GM12878 (cell line): ENCODE results near the gene PRSS36. TPM values are rescaled to one million over a fixed set of nuclear protein-coding genes. Genes with fewer than 3 reads are reported as not detected.
A peak's percentile ranks its signal among the peaks of the same experiment; 100 is the strongest.

ENCODE experiments used
- ATAC-seq: fragments of 200-7000 bp; cut with Tn5 transposase; 3 replicates; pipeline ENCODE4 v1.9.1; 2020; ENCODE audit warnings: mild to moderate bottlenecking, moderate library complexity
- BruUV-seq: library from RNA; stranded (reverse); fragments of 400-500 nt; replicated peaks from 2 replicates; lab custom pipeline; 2021; lab: Mats Ljungman, UMichigan
- CTCF ChIA-PET: fragments of 300-600 bp; sonication (Branson Sonifier 250); formaldehyde crosslinking; extraction: SDS; loops from one replicate; lab custom pipeline; 2021; ENCODE audit warnings: inconsistent platforms; lab: Yijun Ruan, JAX
- POLR2A ChIA-PET: fragments of 350-600 bp; formaldehyde crosslinking; extraction: SDS; loops from one replicate; lab custom pipeline; 2021; ENCODE audit warnings: inconsistent platforms; lab: Charles Lee
- RAD21 ChIA-PET: fragments of 300-600 bp; sonication (Branson Sonifier 250); formaldehyde crosslinking; loops from one replicate; lab custom pipeline; 2023; ENCODE audit warnings: antibody characterized with exemption; ENCODE audit not compliant: unreplicated experiment; lab: Charles Lee
- SMC1A ChIA-PET: fragments of 300-600 bp; sonication (Branson Sonifier 250); formaldehyde crosslinking; loops from one replicate; lab custom pipeline; 2023; ENCODE audit not compliant: unreplicated experiment, uncharacterized antibody; lab: Charles Lee
- DNase-seq: peaks from one replicate; pipeline ENCODE4 v3.0.0-alpha.2; 2011; ENCODE audit warnings: low read depth, low spot score
- FAIRE-seq: peaks from 3 replicates; lab custom pipeline; 2011; peaks lifted over from hg19 to GRCh38; lab: Jason Lieb, UNC
- H2AFZ ChIP-seq: 2 replicates; pipeline ENCODE4 v1.6.0; 2011; ENCODE audit warnings: low read depth, low read length, control low read depth; ENCODE audit not compliant: control insufficient read depth
- H3K27ac ChIP-seq: 2 replicates; pipeline ENCODE4 v1.5.1; 2011; ENCODE audit warnings: control low read depth; ENCODE audit not compliant: control insufficient read depth, insufficient read depth
- H3K27me3 ChIP-seq, 2 experiments: replicated peaks in 1 of 2; 2 replicates each; pipeline versions ENCODE4 v1.6.0 to v1.6.1; 2011; ENCODE audit warnings: low read length in 1 of 2; ENCODE audit not compliant: control insufficient read depth in 2 of 2, insufficient read depth in 2 of 2
- H3K36me3 ChIP-seq, 2 experiments: 2 replicates each; pipeline ENCODE4 v1.5.1; 2011; ENCODE audit warnings: low read length in 1 of 2; ENCODE audit not compliant: control insufficient read depth in 2 of 2, insufficient read depth in 2 of 2
- H3K4me1 ChIP-seq: 2 replicates; pipeline ENCODE4 v1.6.1; 2011; ENCODE audit warnings: mild to moderate bottlenecking, low read length, moderate library complexity, mixed read lengths; ENCODE audit not compliant: control insufficient read depth, insufficient read depth
- H3K4me2 ChIP-seq: 2 replicates; pipeline ENCODE4 v1.6.0; 2011; ENCODE audit warnings: control low read depth; ENCODE audit not compliant: control insufficient read depth, insufficient read depth
- H3K4me3 ChIP-seq: fragments of 200-600 bp; sonication (generic); 2 replicates; pipeline ENCODE4 v1.5.1; 2016
- H3K79me2 ChIP-seq: 2 replicates; pipeline ENCODE4 v1.6.0; 2011; ENCODE audit warnings: low read length; ENCODE audit not compliant: control insufficient read depth, insufficient read depth
- H3K9ac ChIP-seq: 2 replicates; pipeline ENCODE4 v1.8.0; 2011; ENCODE audit warnings: low read length, control low read depth, mixed read lengths; ENCODE audit not compliant: control insufficient read depth, insufficient read depth
- H3K9me3 ChIP-seq: replicated peaks from 3 replicates; pipeline ENCODE4 v1.5.1; 2011; ENCODE audit warnings: mild to moderate bottlenecking, low read length; ENCODE audit not compliant: control insufficient read depth, insufficient read depth
- H4K20me1 ChIP-seq: 2 replicates; pipeline ENCODE4 v1.6.0; 2011; ENCODE audit not compliant: control insufficient read depth, insufficient read depth
- CBX3 ChIP-seq: fragments of 200-600 bp; sonication (generic); IDR thresholded peaks from 2 replicates; pipeline ENCODE4 v1.6.1; 2016; ENCODE audit warnings: low read depth, borderline replicate concordance
- PBX3 ChIP-seq: IDR thresholded peaks from 2 replicates; pipeline ENCODE4 v1.6.1; 2011; ENCODE audit warnings: mild to moderate bottlenecking, low read depth, low read length, moderate library complexity; ENCODE audit not compliant: insufficient replicate concordance
- POLR2A ChIP-seq: IDR thresholded peaks from 2 replicates; pipeline ENCODE4 v1.6.1; 2011; ENCODE audit warnings: low read depth, mild to moderate bottlenecking, low read length
- POLR2AphosphoS5 ChIP-seq: IDR thresholded peaks from 2 replicates; pipeline ENCODE4 v1.6.1; 2011; ENCODE audit warnings: mild to moderate bottlenecking, low read length, inconsistent platforms
- RCOR1 ChIP-seq: conservative IDR thresholded peaks from 2 replicates; pipeline ENCODE4 v1.6.1; 2012; ENCODE audit warnings: low read depth, low read length, improper control_type of control experiment
- SMAD5 ChIP-seq: IDR thresholded peaks from 2 replicates; pipeline ENCODE4 v1.6.1; 2016; ENCODE audit warnings: antibody characterized with exemption, low read depth
- WGBS: methylation state at CpG from one replicate; pipeline ENCODE4 v1.1.6; 2016; ENCODE audit warnings: low lambda C conversion rate; ENCODE audit not compliant: insufficient replicate concordance, insufficient coverage; ENCODE audit errors: missing lambda C conversion rate; 5-methylcytosine and 5-hydroxymethylcytosine counted together
- in situ Hi-C: fragments of 300-500 bp; cut with MboI; formaldehyde crosslinking; loops from 9 replicates; pipeline ENCODE4 v1.14.3; 2018; ENCODE audit warnings: mixed read lengths
- intact Hi-C: fragments of 100-400 bp; cut with micrococcal nuclease; formaldehyde crosslinking; loops from one replicate; pipeline ENCODE4 v1.14.2; 2022; ENCODE audit not compliant: unreplicated experiment
- polyA plus RNA-seq, 11 experiments: library from polyadenylated mRNA; depleted of rRNA in 4 of 11; unstranded in 6 of 11; stranded (reverse) in 5 of 11; fragments of >200 nt; fragmentation: Nextera tagmentation in 4 of 11; fragmentation: Illumina TruSeq in 1 of 11; extraction: Ambion mirVana in 4 of 11; extraction: Trizol in 1 of 11; gene quantifications; 1 replicate in 1 of 11; 2 replicates in 10 of 11; pipeline versions ENCODE4 v1.2.1 to v1.2.3, GENCODE V29; 2011 to 2016; ENCODE audit warnings: inconsistent platforms in 2 of 11, missing spikeins in 2 of 11, low read depth in 1 of 11
- total RNA-seq, 4 experiments: library from RNA; depleted of rRNA in 3 of 4; stranded (reverse); fragments of >200 nt in 3 of 4; fragmentation: Illumina TruSeq in 1 of 4; extraction: Trizol in 1 of 4; gene quantifications; 2 replicates each; pipeline versions ENCODE4 v1.2.1 to v1.2.3, GENCODE V29; 2013 to 2021

PRSS36 gene
- total and polyA plus RNA-seq, 10 of the 15 experiments (the other 5 are each of a cell fraction or from before 2014, with no cell fraction given), result 0.11 to 1.1 (median 0.17) TPM; not detected in 3

- Histone ChIP-seq H3K9ac (no peak overlapping the region), H4K20me1 (peaks cover 5% of the 10 kb centered on the region), H3K27me3 (no peaks in the 10 kb centered on the region), H3K9me3 (no peaks in the 10 kb centered on the region), H2AFZ (no peak overlapping the region), H3K27ac (no peak overlapping the region), H3K79me2 (peaks cover 50% of the 10 kb centered on the region), H3K36me3 (peaks cover 42 to 78% of the 10 kb centered on the region in 2 experiments), H3K4me2 (no peak overlapping the region; the same call in none of the 2 replicates), H3K4me1 (peaks cover 4% of the 10 kb centered on the region), H3K4me3 (no peak overlapping the region)
- no TSS peak for BruUV-seq
- WGBS, result 95% methylated on average over 3 of the region's 3 CpGs
- ATAC-seq (no peak), DNase-seq (no peak), FAIRE-seq (peak; percentile 27)
- SMC1A ChIA-PET, result interaction anchor here (0.5 to 1.3 kb wide), 3 partner anchors 10 to 257 kb away, joined by 3 to 4 read pairs (median 3); no protein-coding TSS in a partner anchor
- in situ Hi-C loops (no loop called here), intact Hi-C loops (loop anchor here (10.0 kb wide), 1 partner anchor 686 kb away; the partner anchor contains the start of gene ZNF267)
- RAD21 ChIA-PET, result interaction anchor here (0.9 to 1.6 kb wide), 2 partner anchors 11 to 13 kb away, joined by 3 to 5 read pairs; partner anchors contain the start of gene PYCARD
- CTCF ChIA-PET, result interaction anchor here (1.2 kb wide), 2 partner anchors 27 to 196 kb away, joined by 3 read pairs; no protein-coding TSS in a partner anchor
- peak; percentile 19; the same call in 1 of the 2 replicates for TF ChIP-seq SMAD5
- TF ChIP-seq RCOR1, result no peak
- no peak for TF ChIP-seq PBX3
- peak; percentile 65; the same call in 1 of the 2 replicates for TF ChIP-seq POLR2AphosphoS5
- TF ChIP-seq CBX3, result no peak
- peak; percentile 38; the same call in 1 of the 2 replicates for TF ChIP-seq POLR2A
- POLR2A ChIA-PET, result interaction anchor here (1.1 kb wide), 1 partner anchor 8 kb away, joined by 3 read pairs; the partner anchor contains the start of gene FUS
These were observed 38.9 kb upstream of the PRSS36 start for GRCh38 chr16:31188450-31189411.
